GM19468 (cell line): ENCODE results near the gene PRKACA.

Source experiments
- ATAC-seq: cut with Tn5 transposase; IDR thresholded peaks from one replicate; pipeline ENCODE4 v1.9.1; 2021; ENCODE audit warnings: mild to moderate bottlenecking, moderate library complexity, moderate number of reproducible peaks; ENCODE audit not compliant: unreplicated experiment; ENCODE audit errors: extremely low read depth

Gene PRKACA

DNA sequence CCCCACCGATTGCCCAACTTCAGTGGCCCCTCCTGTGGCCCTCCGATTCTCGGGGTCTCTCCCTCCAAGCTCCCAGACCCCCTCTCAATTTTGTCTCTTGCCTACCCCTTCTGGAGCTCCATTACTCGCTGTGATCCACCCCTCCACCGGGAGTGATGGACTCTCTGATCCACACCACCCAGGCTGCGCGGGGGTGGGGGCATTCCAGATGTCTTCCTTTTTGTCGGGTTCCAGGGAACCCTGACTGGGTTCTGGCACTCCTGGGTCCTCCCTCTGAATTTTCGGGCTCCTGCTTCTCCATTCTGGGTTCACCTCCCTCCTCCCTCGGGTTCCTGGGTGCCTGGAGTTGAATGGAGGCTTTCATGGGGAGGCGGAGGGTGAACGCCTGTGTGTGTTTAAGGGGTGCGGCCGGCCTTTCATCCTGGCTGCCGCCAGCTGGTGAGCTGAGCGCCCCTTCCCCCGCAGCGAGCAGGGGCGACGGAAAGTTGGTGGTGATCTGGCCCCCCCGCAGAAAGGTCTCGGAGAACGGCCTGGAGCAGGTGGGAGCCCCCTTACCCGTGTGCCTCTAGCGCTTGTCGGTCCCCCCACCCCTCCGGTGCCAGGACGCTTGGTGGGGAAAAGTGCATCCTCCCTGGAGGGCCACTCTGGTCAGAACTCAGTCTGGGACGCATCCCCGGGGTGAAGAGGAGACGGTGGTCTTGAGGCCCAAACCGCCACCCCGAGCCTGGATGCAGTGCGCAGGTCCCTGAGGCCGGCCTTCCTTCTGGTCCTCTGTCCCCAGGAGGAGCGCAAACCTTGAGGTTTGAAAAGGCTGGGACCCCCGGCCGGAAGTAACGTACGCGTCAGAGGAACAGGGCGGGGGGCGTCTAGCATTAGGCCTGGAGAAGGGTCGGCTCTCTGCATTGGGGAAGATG is 43.4 kb downstream of the PRKACA start:
- ATAC-seq = no peak

DNA sequence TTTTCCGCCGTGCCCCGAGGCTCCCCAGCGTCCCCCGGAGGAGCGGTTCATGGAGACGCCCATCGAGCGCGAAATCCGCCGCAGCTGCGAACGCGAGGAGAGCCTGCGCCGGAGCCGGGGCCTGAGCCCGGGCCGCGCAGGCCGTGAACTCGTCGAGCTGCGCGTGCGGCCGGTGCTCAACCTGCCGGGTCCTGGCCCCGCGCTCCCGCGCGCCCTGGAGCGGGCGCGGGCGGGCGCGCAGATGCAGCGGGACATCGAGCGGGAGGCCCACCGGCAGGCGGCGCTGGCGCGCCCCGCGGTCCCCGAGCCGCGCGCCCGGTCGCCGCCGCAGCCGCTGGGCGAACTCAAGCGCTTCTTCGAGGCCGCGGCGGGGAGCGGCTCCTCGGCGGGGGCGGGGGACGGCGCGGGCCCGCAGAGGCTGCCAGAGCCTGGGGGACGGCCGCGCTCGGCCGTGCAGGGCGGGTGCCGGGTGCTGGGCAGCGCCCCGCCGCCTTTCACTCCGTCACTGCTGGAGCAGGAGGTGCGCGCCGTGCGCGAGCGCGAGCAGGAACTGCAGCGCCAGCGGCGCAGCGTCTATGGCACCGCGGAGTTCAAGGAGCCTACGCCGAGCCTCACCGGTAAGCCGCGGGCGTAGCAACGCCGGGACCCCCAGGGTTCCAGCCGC is 44.2 kb downstream of the PRKACA start:
- ATAC-seq = peak; percentile 38

DNA sequence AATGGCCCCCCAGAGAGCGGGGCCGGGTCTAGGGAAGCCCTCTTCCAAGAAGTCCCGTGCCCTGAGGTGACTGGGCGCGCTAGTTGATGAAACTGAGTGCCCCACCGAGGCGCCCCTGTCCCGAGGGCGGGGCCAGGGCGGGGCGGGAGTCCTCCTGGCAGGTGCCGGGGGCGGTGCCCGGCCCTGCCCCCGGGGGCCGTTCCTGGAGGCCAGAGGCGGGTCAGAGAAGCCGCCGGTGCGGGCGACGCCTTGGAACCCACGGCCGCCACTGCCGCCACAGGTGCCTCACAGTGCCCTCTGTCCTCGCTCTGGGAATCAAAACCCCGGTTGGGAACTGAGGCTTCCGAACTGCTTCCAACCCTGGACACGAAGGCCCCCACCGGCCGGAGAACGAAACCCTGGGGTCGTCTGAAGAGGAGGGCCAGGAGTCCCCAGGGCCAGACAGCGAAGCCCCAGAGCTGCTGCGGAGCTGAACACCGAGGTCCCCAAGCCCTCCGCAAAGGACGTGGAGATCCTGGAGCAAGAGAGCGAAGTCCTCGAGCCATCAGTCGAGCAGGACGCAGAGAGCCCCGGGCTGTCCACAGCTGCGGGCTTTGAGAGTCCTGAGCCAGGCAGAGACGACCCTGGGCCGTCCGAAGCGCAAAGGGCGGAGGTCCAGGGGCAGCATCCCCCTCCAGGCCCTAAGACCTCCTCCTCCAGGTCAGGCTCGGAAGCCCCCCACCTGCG is 44.9 kb downstream of the PRKACA start, which contains the start of gene MISP3:
TSS of gene MISP3 (plus strand) at position 252 of the 726 bp plus-strand sequence. CDS start 524 bp downstream, outside the sequence.
- no peak for ATAC-seq

- ATAC-seq = no peak
Measured at GRCh38 chr19:14070268-14071050, 47.1 kb downstream of the PRKACA start.

DNA sequence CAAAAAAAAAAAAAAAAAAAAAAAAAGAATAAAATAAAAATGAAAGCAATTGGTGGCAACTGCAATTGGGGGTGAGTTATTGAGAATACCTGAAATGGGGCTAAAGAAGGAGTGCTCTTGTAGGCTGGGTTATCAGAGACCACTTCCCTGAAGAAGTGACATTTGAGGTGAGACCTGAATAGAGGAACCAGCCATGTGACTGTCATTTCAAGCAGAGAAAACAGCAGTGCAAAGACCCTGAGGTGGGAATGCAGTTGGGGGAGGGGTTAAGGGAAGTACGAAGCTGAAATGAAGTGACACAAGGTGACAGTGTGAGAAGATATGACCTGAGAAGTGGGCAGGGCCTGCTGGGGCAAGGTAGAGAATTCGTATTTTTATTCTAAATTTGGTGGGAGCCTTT is 51.4 kb downstream of the PRKACA start:
- no peak for ATAC-seq

DNA sequence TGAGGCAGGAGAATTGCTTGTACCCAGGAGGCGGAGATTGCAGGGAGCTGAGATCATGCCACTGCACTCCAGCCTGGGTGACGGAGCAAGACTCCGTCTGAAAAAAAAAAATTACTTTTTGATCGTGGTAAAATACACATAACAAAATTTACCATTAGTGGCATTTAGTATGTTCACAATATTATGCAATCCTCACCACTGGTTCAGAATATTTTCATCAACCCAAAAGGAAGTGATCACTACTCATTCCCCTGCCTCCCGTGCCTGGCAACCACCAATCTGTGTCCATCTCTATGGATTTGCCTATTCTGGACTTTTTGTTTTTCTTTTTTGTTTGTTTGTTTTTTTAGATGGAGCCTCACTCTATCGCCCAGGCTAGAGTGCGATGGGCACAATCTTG is 54.5 kb downstream of the PRKACA start:
- no peak for ATAC-seq

GRCh38 chr19:14062558-14062855 is 55.1 kb downstream of the PRKACA start:
- no peak for ATAC-seq

GRCh38 chr19:14061751-14062557 is 55.6 kb downstream of the PRKACA start, which contains the start of gene PALM3:
Gene PALM3 (minus strand): TSS chr19:14062076. CDS start chr19:14061980, 96 bp downstream.
- no peak for ATAC-seq

DNA sequence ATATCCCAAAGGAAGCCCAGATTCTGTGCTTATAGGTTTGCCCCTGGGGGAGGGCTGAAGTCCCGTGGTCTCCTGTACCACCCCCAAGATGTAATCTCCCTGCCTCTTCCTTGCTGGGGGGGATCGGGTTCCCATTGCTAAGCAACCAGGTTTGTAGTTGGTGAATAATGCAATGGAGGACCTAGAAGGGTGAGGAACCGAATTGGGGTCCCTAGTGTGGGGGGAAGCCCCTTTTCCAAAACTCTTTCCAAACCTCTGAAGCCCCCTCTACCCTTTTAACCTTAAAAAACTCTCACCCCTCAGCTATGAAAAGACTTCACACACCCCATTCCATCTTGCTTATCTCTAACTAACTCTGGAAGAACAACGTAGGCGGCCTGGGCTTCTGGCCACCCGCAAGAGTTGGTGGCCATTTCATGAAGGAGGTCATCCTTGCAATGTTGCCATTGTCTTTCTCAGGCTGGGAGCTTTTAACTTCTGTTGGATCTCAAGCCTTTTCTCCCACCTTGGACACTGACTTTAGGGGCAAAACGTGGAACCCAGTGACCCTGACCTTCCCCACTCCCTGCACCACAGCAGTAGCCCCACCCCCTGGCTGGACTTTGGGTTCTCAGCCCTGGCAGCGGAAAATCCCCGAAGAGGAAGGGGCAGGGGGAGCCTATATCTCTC is 56.3 kb downstream of the PRKACA start:
- no peak for ATAC-seq

- ATAC-seq = no peak
Measured at GRCh38 chr19:14059652-14060155, 57.9 kb downstream of the PRKACA start.

- ATAC-seq = no peak
Measured at GRCh38 chr19:14059093-14059480, 58.5 kb downstream of the PRKACA start.

DNA sequence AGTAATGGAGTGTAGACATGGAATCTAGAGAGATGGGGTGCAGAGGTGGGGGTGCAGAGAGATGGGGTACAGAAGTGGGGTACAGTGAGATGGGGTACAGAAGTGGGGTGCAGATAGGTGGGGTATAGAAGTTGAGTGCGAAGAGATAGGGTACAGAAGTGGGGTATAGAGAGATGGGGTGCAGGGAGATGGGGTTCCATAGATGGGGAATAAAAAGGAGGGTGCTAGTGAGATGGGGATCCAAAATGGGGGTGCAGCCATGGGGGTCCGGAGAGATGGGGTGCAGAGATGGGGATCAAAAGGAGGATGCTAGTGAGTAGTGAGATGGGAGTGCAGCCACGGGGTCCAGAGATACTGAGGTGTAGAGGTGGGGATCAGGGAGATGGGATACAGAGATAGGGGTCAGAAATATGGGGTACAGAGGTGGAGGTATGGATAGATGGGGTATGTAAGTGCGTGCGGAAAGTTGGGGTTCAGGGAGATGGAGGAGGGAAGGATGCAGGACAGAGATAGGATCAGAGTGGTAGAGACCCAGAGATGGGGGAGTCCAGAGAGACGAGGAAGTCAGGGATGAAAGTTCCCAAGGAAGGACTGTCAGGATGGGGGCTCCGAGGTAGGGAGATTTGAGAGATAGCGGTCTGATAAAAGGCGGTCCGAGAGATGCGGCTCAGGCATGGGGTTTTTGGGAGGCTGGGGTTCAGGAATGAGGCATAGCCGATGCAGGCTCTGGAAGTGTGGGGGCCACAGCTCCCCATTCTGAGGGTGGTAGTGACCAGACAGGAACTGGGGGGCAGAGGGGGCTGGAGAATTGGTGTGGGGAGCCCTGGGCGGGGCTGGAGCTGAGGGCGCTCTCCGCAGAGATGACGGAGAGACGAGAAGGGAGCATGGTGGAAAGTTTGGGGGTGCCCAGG is 59.1 kb downstream of the PRKACA start:
- ATAC-seq = no peak

- ATAC-seq = no peak
Measured at GRCh38 chr19:14056741-14057356, 60.7 kb downstream of the PRKACA start.

DNA sequence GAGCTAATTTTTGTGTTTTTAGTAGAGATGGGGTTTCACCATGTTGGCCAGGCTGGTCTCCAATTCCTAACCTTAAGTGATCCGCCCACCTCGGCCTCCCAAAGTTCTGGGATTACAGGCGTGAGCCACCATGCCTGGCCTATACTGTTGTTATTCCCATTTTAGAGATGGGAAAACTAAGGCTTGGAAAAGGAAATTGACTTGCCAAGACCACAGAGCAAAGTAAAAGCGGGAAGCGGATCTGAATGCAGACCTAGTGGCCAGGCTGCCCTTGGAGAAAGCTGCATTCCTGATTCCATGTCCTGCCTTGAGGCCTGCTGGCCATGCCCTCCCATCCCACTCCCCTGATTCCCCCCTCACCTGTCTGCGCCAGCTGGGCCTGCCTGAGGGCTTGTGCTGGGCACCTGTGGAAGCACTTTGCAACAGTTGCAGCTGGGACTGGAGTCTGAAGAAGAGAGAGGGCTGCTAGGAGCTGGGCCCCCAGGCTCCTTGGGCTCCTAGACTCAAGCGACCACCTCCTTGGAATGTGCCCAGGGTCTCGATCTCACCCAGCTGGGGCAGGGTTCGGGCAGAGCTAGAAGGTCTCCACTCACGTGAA is 61.4 kb downstream of the PRKACA start:
- ATAC-seq = no peak

GRCh38 chr19:14055396-14055795 is 62.2 kb downstream of the PRKACA start:
- ATAC-seq = no peak

DNA sequence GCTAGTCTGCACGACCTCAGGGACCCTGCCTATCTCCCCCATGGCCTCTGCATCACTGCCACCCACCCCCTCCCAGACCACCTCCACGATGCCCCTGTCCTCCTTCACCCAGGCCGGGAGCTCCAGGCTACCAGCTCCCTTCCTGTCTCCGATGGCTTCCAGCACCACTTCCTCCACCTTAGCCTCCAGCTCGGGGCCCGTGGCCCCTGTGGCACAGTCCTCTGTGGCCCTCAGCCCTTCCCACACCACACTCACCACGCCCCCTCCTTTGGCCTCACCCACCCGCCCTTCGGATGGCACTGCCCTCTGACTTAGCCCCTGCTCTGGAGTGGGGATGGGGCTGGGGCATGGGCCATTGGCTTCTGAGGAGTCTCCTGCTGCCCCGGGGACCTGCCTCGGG is 62.8 kb downstream of the PRKACA start:
- ATAC-seq = no peak

DNA sequence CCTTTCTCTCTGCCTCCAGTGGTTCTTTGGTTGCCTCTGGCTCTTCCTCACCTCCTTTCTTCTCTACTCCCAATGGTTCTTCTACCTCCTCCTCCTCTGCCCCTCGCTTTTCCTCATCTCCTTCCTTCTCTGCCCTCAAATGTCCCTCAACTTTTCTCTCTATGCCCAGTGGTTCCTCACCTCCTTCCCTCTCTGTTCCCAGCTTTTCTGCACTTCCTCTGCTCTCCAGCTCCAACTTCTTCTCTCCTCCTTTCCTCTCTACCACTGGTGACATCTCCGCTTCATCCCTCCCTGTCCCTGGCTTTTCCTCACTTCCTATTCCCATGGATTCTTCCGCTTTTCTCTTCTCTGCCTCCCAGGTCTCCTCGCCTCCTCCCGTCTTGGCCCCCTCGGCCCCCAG is 63.5 kb downstream of the PRKACA start:
- ATAC-seq = no peak
